IPS DF 6.9 (cell line): ENCODE data around the gene CAMSAP1.

ENCODE experiments used
- DNase-seq: peaks from one replicate; pipeline ENCODE4 v3.0.0-alpha.2; 2013; ENCODE audit warnings: low read depth, low spot score
- H3K27ac ChIP-seq: one replicate; pipeline ENCODE4 v1.5.1; 2013; ENCODE audit warnings: low read length, control low read depth
- H3K27me3 ChIP-seq: 2 replicates; pipeline ENCODE4 v1.6.1; 2013; ENCODE audit warnings: mild to moderate bottlenecking, low read length; ENCODE audit not compliant: control insufficient read depth, insufficient read depth
- H3K36me3 ChIP-seq: 2 replicates; pipeline ENCODE4 v1.6.1; 2013; ENCODE audit warnings: low read length; ENCODE audit not compliant: control insufficient read depth, insufficient read depth
- H3K4me1 ChIP-seq: 2 replicates; pipeline ENCODE4 v1.6.1; 2013; ENCODE audit warnings: low read length; ENCODE audit not compliant: control insufficient read depth, insufficient read depth
- H3K4me3 ChIP-seq: 2 replicates; pipeline ENCODE4 v1.5.1; 2013; ENCODE audit warnings: mild to moderate bottlenecking, low read length
- H3K9me3 ChIP-seq: 2 replicates; pipeline ENCODE4 v1.6.1; 2013; ENCODE audit warnings: low read length, inconsistent platforms; ENCODE audit not compliant: control insufficient read depth, insufficient read depth
- WGBS: extraction: QIAGEN DNeasy Blood & Tissue Kit; methylation state at CpG from one replicate; pipeline ENCODE4 v1.1.7; 2013; ENCODE audit warnings: mixed read lengths, missing lambda C conversion rate; ENCODE audit not compliant: insufficient read length, insufficient coverage; 5-methylcytosine and 5-hydroxymethylcytosine counted together

Gene CAMSAP1

DNA sequence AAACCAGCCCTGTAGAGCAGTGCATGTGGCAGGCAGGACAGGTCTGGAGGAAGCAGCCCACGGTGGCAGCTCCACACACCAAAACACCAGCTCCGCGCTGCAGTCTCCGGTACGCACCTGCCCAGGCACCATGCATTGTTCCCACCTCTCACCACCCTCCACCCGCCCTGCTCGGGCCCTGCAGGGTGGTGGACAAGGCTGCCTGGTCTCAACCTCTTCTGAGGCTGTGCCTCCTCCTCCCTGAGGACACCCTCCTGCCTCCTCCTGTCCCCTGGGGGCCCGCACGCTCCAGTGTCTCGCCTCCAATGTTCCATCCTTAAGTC lies 109.1 kb downstream of the CAMSAP1 start:
- Histone ChIP-seq H3K36me3 (no peaks in the 10 kb centered on the region; the same call in 1 of the 2 replicates), H3K9me3 (no peaks in the 10 kb centered on the region), H3K4me3 (no peak overlapping the region), H3K4me1 (peaks cover 1% of the 10 kb centered on the region; the same call in 1 of the 2 replicates), H3K27me3 (no peaks in the 10 kb centered on the region), H3K27ac (no peak overlapping the region)
- no CpG with 5 or more reads among the region's 10 CpGs for WGBS
- no peak for DNase-seq

DNA sequence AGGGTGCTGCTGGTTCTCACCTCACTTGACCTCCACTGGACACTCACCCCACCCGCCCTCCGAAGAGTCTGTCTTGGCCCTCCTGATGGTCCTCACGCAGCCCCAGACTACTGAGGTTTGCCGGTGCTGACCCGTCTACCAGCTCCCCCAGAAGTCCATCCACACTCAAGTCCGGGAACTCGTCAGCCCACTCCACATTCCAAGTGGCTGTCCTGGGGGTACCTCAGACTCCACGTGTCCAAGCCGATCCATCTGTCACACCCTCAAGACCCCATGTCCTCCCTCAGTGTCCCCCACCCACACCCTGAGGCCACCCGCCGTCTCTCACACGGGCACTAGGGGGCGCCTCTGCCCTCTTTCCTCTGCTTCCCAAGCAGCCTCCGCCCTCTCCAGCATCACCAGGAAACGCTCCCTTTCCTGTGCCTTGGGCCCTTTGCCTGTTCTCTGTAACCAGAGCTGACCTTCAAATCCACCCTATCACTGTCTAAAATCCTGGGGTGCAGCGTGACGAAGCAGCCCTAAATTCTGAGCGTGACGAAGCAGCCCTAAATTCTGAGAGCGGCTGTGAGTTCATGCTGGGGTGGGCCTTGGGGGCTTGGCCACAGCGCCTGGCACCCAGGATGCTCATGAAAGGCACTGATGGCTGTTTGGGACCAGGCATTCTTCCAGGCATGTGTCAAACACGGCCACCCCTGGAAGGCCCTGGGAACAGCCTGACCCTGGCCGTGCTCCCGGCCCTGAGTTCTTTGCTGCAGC lies 109.7 kb downstream of the CAMSAP1 start:
- Histone ChIP-seq H3K27me3 (no peaks in the 10 kb centered on the region), H3K9me3 (no peaks in the 10 kb centered on the region), H3K4me3 (no peak overlapping the region), H3K4me1 (peaks cover 1% of the 10 kb centered on the region; the same call in 1 of the 2 replicates), H3K36me3 (no peaks in the 10 kb centered on the region; the same call in 1 of the 2 replicates), H3K27ac (no peak overlapping the region)
- no CpG with 5 or more reads among the region's 24 CpGs for WGBS
- peak; percentile 54 for DNase-seq

DNA sequence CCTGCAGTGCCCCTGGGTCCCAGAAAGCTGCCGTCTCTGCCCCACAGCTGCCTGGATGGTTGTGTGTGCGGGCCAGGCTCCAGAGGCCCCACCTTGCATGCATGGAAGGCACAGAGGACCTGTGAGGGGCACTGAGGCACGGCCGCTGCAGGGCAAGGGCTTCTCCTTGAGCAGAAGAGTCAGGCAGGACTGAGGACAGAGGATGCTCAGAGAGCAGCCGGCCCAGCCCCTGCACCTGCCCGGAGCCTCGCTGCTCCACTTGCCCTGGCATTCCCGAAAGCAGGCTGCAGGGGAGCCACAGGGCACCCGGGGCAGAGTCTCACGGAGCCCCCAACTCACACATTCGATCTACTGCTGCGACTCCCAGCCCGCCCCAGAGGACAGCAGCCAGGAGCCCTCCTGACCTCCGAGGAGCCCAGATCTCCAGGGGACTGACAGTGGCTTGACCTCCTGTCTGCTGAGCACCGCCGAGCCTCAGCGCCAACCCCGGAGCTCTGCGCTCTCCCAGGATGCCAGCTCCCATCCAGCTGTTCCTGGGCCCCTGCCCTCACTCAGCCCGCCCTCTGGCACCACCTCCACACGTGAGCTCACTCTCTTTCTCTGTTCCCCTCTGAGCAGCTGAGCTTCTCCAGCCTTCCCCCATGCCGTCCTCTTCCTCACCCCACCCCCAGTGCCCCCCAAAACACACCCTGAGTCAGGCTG lies 110.4 kb downstream of the CAMSAP1 start:
- no peak overlapping the region for H3K4me3 ChIP-seq
- no peak for DNase-seq
- WGBS, result no CpG with 5 or more reads among the region's 22 CpGs

DNA sequence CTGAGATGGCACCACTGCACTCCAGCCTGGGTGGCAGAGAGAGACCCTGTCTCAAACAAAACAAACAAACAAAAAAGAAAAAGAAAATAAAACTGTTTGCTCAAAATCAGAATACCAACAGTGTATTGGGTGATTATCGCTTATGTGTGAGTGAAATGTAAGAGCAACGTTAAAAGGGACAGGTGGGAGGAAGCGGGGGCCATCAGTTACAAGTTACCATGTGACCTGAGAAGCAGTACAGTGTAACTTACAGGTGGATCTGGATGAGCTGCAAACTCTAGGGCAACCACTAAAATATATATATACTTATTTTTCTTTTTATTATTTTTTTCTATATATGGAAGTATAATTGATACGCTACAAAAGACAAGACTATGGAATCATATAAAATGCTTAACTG lies 112.0 kb downstream of the CAMSAP1 start:
- H3K4me3 ChIP-seq, result no peak overlapping the region
- no peak overlapping the region for H3K27ac ChIP-seq
- H3K27me3 ChIP-seq, result no peaks in the 10 kb centered on the region
- H3K9me3 ChIP-seq, result no peaks in the 10 kb centered on the region
- DNase-seq, result no peak
- WGBS, result no CpG with 5 or more reads among the region's 4 CpGs
- peaks cover 1% of the 10 kb centered on the region; the same call in 1 of the 2 replicates for H3K4me1 ChIP-seq
- H3K36me3 ChIP-seq, result no peaks in the 10 kb centered on the region; the same call in 1 of the 2 replicates

More for the DNA sequence above, 110.4 kb downstream of the CAMSAP1 start:
- peaks cover 1% of the 10 kb centered on the region; the same call in 1 of the 2 replicates for H3K4me1 ChIP-seq
- no peak overlapping the region for H3K27ac ChIP-seq
- no peaks in the 10 kb centered on the region for H3K27me3 ChIP-seq
- no peaks in the 10 kb centered on the region for H3K9me3 ChIP-seq
- no peaks in the 10 kb centered on the region; the same call in 1 of the 2 replicates for H3K36me3 ChIP-seq

DNA sequence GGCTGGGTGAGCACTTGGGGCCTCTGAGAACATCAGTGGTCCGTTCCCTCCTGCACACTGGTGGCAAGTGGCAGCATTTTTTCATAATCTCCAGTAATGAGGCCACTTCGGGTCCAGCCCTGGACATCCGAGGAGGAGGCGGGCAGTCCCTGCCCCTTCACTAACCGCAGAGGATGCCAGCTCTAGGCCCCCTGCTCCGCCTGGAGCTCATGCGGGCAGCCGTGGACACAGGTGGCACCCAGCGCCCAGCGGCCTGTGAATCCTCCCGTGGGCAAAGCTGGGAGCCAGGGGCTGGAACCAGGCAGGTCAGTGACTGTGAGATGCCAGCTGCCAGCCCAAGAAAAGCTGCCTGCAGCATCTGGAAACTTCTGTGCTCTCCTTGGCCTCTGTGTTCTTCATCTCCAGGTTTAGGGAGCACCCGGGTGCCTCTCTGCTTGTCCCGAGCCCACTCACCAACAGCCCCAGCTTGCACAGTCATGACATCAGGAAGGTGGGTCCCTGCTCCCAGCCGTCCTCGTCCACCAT lies 112.9 kb downstream of the CAMSAP1 start:
- DNase-seq, result no peak
- H3K4me3 ChIP-seq, result no peak overlapping the region
- no peaks in the 10 kb centered on the region for H3K27me3 ChIP-seq
- H3K36me3 ChIP-seq, result no peaks in the 10 kb centered on the region; the same call in 1 of the 2 replicates
- peaks cover 1% of the 10 kb centered on the region; the same call in 1 of the 2 replicates for H3K4me1 ChIP-seq
- no peak overlapping the region for H3K27ac ChIP-seq
- no CpG with 5 or more reads among the region's 15 CpGs for WGBS
- no peaks in the 10 kb centered on the region for H3K9me3 ChIP-seq

DNA sequence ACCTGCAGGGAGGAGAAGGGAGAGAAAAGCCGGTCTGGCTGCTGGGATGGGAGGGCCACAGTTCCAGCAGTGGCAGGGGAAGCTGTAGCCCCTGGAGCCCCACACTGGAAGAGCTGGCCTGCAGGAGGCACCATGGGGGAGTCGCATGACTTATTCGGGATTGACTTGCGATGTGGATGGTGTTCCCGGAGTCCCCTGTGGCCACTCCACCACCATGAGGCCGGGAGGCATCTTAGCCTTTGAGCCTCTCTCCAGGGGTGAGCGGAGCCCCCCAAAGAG lies 113.3 kb downstream of the CAMSAP1 start:
- no peaks in the 10 kb centered on the region for H3K27me3 ChIP-seq
- H3K36me3 ChIP-seq, result no peaks in the 10 kb centered on the region; the same call in 1 of the 2 replicates
- no peak overlapping the region for H3K27ac ChIP-seq
- WGBS, result no CpG with 5 or more reads among the region's 7 CpGs
- DNase-seq, result no peak
- peaks cover 1% of the 10 kb centered on the region; the same call in 1 of the 2 replicates for H3K4me1 ChIP-seq
- H3K9me3 ChIP-seq, result no peaks in the 10 kb centered on the region
- H3K4me3 ChIP-seq, result no peak overlapping the region

DNA sequence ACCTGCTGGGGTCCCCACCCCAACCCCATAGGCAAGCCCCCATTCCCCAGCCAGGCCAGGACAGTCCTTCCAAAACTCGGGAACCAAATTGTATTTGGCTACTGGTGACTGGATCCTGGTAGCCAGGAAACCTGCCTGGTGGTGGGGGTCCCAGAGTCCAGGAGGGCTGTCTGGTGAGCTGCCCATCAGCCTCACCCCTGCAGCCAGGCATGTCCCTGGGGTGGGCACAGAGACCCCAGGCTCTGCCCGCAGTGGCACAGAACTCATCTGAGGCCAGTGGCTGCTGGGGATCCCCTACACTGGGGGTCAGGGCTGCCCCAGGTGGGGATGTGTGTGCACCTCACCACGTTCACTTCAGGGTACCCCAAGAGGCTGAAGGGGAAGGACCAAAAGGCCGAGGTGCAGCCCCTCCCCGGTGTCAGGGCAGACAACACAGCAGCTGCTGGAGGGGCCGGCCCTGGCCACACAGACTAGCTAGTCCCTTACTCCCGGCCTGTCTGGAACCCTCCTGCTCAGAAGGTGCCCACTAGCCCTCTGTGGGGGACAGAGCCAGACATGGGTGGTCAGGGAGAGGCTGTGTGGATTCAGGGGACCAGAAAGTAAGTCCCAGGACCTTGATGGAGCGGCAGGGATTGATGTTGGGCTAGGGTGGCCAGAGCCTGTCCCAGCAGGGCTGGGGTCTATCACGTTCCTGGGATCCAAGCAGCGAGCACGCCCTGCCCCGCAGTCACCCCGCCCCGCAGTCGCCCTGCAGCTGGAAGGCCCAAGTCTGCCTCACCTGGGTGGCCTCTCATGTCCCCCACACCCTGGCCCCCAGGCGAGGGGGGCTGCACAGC lies 113.9 kb downstream of the CAMSAP1 start:
- H3K4me1 ChIP-seq, result peaks cover 1% of the 10 kb centered on the region; the same call in 1 of the 2 replicates
- no peak overlapping the region for H3K27ac ChIP-seq
- no peaks in the 10 kb centered on the region; the same call in 1 of the 2 replicates for H3K36me3 ChIP-seq
- H3K4me3 ChIP-seq, result no peak overlapping the region
- H3K9me3 ChIP-seq, result no peaks in the 10 kb centered on the region
- no peak for DNase-seq
- no peaks in the 10 kb centered on the region for H3K27me3 ChIP-seq
- WGBS, result no CpG with 5 or more reads among the region's 16 CpGs

DNA sequence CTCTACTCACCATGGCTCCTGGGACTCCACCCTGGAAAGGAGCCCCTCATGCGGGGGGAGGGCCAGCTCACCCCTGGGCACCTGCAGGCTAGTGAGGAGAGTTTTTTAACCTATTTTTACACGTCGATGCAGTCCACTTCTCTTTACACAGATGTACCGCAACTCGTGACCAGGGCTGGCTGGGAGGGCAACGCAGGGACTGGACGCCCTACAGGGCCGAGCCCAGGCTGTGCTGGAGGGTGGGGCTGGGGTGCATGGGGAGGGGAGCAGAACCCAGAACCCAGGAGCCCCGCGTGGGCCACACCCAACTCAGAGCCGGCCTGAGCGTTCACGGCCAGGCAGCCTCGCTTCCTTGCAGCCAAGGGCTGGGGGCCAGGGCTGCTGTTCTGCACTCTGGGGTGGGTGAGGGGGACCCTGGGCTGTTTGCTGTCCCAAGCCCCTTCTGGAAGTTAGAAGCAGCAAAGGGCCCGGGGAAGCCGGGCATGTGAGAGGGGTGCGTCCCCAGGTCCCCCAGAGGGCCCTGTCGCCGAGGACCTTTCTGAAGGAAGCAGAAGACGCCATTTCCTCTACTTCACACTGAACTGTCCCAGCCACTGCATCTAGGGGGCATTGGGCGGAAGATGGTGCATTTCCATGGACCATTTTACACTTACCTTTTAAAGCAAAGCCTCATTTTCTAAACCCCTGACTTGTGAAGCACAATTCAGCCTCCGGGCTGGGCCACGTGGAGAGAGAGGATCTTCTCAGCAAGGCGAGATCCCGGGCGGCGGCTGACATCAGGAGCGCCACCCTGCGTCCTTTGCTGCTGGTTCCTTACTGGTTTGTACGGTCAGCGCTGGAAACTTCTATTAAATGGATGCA lies 114.8 kb downstream of the CAMSAP1 start:
- Histone ChIP-seq H3K4me1 (no peaks in the 10 kb centered on the region), H3K27me3 (no peaks in the 10 kb centered on the region), H3K4me3 (no peak overlapping the region), H3K36me3 (no peaks in the 10 kb centered on the region; the same call in 1 of the 2 replicates), H3K27ac (no peak overlapping the region), H3K9me3 (no peaks in the 10 kb centered on the region)
- no CpG with 5 or more reads among the region's 31 CpGs for WGBS
- DNase-seq, result no peak

DNA sequence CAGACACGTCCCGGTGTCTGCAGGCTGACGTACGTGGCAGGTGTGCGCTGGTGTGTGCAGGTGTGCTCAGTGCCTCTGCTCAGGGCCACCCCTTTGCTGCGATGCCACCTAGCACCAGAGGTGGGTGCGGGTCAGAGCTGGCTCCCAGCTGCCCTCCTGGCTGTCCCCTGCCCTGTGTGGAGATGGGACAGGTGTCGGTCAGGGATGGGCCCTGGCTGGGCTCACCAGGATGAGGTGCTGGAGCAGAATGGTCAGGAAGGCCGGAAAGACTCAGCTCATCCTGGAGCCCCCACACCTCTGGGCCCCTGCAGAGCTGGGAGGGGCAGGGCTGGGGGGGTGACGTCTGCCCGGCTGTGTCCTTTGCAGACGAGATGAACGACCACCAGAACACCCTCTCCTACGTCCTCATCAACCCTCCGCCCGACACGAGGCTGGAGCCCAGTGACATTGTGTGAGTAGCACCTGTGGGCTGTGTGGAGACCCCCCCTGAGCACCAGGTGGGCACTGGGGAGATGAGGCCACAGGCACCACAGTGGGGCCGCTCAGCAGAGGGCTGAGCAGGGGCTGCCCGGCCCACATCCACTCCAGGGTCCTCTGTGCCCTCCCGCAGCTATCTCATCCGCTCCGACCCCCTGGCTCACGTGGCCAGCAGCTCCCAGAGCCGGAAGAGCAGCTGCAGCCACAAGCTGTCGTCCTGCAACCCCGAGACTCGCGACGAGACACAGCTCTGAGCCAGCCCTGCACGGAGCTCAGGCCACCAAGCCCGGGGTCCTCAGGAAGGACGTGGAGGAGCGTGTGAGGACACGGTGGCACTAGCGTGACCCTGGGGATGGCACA lies 115.7 kb downstream of the CAMSAP1 start:
- no CpG with 5 or more reads among the region's 35 CpGs for WGBS
- Histone ChIP-seq H3K27ac (no peak overlapping the region), H3K4me3 (no peak overlapping the region), H3K27me3 (no peaks in the 10 kb centered on the region), H3K4me1 (no peaks in the 10 kb centered on the region), H3K36me3 (no peaks in the 10 kb centered on the region; the same call in 1 of the 2 replicates), H3K9me3 (no peaks in the 10 kb centered on the region)
- DNase-seq, result no peak
